IMR-90 (cell line): ENCODE data around the gene AUTS2.

Experiments
- CEBPB ChIP-seq: IDR thresholded peaks from 2 replicates; pipeline ENCODE4 v1.6.1; 2012; ENCODE audit warnings: low read depth, low read length, improper control_type of control experiment
- CTCF ChIP-seq: conservative IDR thresholded peaks from 2 replicates; pipeline ENCODE4 v1.5.1; 2012; ENCODE audit warnings: mild to moderate bottlenecking, low read depth, low read length, improper control_type of control experiment
- MAFK ChIP-seq: IDR thresholded peaks from 2 replicates; pipeline ENCODE4 v1.6.1; 2012; ENCODE audit warnings: low read depth, low read length, improper control_type of control experiment
- POLR2A ChIP-seq: IDR thresholded peaks from 2 replicates; pipeline ENCODE4 v1.6.1; 2012; ENCODE audit warnings: mild to moderate bottlenecking, low read depth, low read length

GRCh38 chr7:70693321-70693685 is 1095.0 kb downstream of the AUTS2 start:
- TF ChIP-seq CTCF (no peak), POLR2A (no peak), MAFK (no peak), CEBPB (no peak)
